Tibial nerve (tissue), 4 donors: ENCODE results near the gene PPIL4. TPM values are rescaled to one million over a fixed set of nuclear protein-coding genes. Genes with fewer than 3 reads are reported as not detected.

ENCODE experiments used
- DNase-seq, 2 donors: peaks; one replicate each; pipeline ENCODE4 v3.0.0-alpha.2; 2019; ENCODE audit warnings: low spot score in 2 of 2
- H3K27ac ChIP-seq, 4 donors: fragments of 200-600 bp; sonication (generic) in 3 of 4; one replicate each; pipeline ENCODE4 v1.5.1; 2017 to 2019; ENCODE audit warnings: mild to moderate bottlenecking in 1 of 4
- H3K27me3 ChIP-seq, 2 donors: fragments of 200-600 bp; sonication (generic) in 1 of 2; one replicate each; pipeline versions ENCODE4 v1.5.1 to v1.6.0; 2017 to 2019
- H3K36me3 ChIP-seq, 3 donors: fragments of 200-600 bp; sonication (generic); one replicate each; pipeline ENCODE4 v1.5.1; 2018 to 2019
- H3K4me1 ChIP-seq, 4 donors: fragments of 200-600 bp; sonication (generic) in 3 of 4; one replicate each; pipeline ENCODE4 v1.5.1; 2017 to 2019
- H3K4me3 ChIP-seq, 4 donors: fragments of 200-600 bp; sonication (generic) in 3 of 4; one replicate each; pipeline ENCODE4 v1.5.1; 2017 to 2019; ENCODE audit warnings: mild to moderate bottlenecking in 1 of 4, moderate library complexity in 1 of 4
- H3K9me3 ChIP-seq, 4 donors: fragments of 200-600 bp; sonication (generic) in 3 of 4; one replicate each; pipeline ENCODE4 v1.5.1; 2017 to 2019
- CTCF ChIP-seq, 5 experiments: fragments of 200-600 bp in 3 of 5; fragments of 450-650 bp in 2 of 5; sonication (generic) in 3 of 5; IDR thresholded peaks; one replicate each; pipeline ENCODE4 v1.5.1; 2016 to 2019; ENCODE audit warnings: antibody characterized with exemption in 5 of 5, mild to moderate bottlenecking in 3 of 5, moderate library complexity in 2 of 5
- EP300 ChIP-seq, 2 donors: sonication (generic); formaldehyde crosslinking; IDR thresholded peaks; one replicate each; pipeline ENCODE4 v1.6.1; 2017; ENCODE audit warnings: antibody characterized with exemption in 2 of 2, mild to moderate bottlenecking in 1 of 2
- POLR2A ChIP-seq, 2 donors: fragments of 450-650 bp; IDR thresholded peaks; one replicate each; pipeline ENCODE4 v1.6.1; 2017; ENCODE audit warnings: antibody characterized with exemption in 2 of 2, mild to moderate bottlenecking in 2 of 2, moderate library complexity in 2 of 2
- WGBS, 2 donors: methylation state at CpG; one replicate each; pipeline ENCODE4 v1.1.5; 2018; 5-methylcytosine and 5-hydroxymethylcytosine counted together
- small RNA-seq: library from RNA; depleted of rRNA; stranded (forward); fragments of <200 nt; gene quantifications from one replicate; pipeline ENCODE3, GENCODE V24; 2016
- total RNA-seq, 4 donors: library from RNA; depleted of rRNA; stranded (reverse); fragments of >200 nt; gene quantifications; one replicate each; pipeline ENCODE4 v1.1.0, GENCODE V29; 2016

The PPIL4 gene
- total RNA-seq, 4 donors from 2014 or later, result 25.8 to 41.0 (median 31.5) TPM

GRCh38 chr6:149455031-149455732, 90.7 kb downstream of the PPIL4 start:
- 56 to 69% methylated on average over 11 of the region's 11 CpGs for WGBS, 2 donors
- DNase-seq, result no peak
- TF ChIP-seq EP300 (IDR thresholded peaks at IDR 0.05) (no peak), CTCF (IDR thresholded peaks at IDR 0.05) (no peak), POLR2A (IDR thresholded peaks at IDR 0.05) (no peak)
- Histone ChIP-seq H3K27ac (peak overlapping the region in 3 of 4 donors; percentile 36 to 82 (median 39)), H3K4me1 (peaks cover 0 to 51% (median 35%) of the 10 kb centered on the region in 4 donors), H3K36me3 (no peaks in the 10 kb centered on the region), H3K27me3 (peaks cover 0 to 16% of the 10 kb centered on the region in 2 donors), H3K4me3 (no peak overlapping the region), H3K9me3 (no peaks in the 10 kb centered on the region)

Small RNA genes lying within 50 kb of the gene (small RNA-seq; reads per million reads assigned to genes)
- not detected for gene RF00410
- 0.28 reads per million for gene RNU7-3P

Other genes starting within 250 kb of the PPIL4 start
- 100 to 1,000 TPM in 1 of 4 donors, 10 to 100 TPM in 3; 57.5 to 101 (median 74.7) TPM for gene TAB2, start 228.3 kb downstream of the PPIL4 start, total RNA-seq
- 1 to 10 TPM; 4.9 to 6.9 (median 6.7) TPM for gene SUMO4, start 145.8 kb downstream of the PPIL4 start, total RNA-seq
- 1 to 10 TPM; 1.6 to 7.2 (median 3.1) TPM for gene ZC3H12D, start 61.0 kb downstream of the PPIL4 start, total RNA-seq
- gene GINM1, start 20.3 kb upstream of the PPIL4 start, total RNA-seq, result 10 to 100 TPM; 36.6 to 64.5 (median 57.0) TPM
- 10 to 100 TPM; 13.5 to 22.5 (median 17.5) TPM for gene KATNA1, start 102.7 kb upstream of the PPIL4 start, total RNA-seq
- 10 to 100 TPM; 21.0 to 25.8 (median 24.3) TPM for gene LATS1, start 172.1 kb upstream of the PPIL4 start, total RNA-seq
- gene NUP43, start 200.5 kb upstream of the PPIL4 start, total RNA-seq, result 10 to 100 TPM; 18.9 to 24.3 (median 22.6) TPM
- gene PCMT1, start 203.7 kb upstream of the PPIL4 start, total RNA-seq, result 100 to 1,000 TPM in 1 of 4 donors, 10 to 100 TPM in 3; 85.0 to 135 (median 88.5) TPM